HG03460 (cell line): ENCODE data around the gene LAGE3.
A peak's percentile ranks its signal among the peaks of the same experiment; 100 is the strongest.

Source experiments
- ATAC-seq: cut with Tn5 transposase; IDR thresholded peaks from one replicate; pipeline ENCODE4 v1.9.1; 2021; ENCODE audit not compliant: unreplicated experiment

Gene LAGE3

DNA sequence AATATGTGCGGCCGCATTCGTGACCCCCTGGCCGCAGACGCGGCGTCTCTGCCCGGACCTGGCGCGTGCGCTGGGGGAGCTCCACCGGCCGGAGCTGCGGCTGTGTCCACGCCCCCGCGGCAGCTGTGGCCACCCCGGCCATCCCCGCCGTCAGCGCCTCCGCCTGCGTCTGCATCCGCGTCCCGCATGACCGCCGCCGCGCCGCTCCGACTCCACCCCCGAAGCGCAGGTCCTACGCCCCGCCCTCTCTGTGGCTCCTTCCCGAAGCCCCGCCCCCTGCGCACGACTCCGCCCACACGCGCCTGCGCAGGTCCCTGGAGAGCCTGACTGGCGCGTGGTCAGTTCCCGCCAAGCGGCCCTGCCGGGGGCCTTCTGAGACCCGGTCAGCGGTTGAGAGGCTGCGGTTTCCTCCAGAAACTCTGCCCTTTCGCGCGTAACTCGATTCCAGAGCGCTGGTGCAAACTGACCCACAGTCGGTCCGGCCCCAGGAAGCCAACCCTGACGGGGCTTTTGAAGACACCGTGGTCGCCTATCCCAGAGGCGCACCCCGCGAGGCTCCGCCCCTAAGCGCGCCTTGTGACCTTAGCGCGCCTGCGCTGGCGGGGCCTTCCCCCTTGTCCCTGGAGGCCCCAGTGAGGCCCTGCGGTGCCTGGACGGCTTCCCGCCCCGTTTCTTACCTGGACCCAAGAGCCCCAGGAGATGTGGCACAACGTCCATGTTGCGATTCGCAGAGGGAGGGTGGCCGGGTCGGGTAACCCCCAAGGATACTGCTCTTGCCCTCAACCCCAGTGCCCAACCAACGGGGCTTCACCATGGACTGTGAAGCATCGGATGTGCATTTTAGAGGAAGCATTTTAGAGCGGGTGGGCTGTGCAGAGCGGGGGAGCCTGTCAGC lies at the start of gene LAGE3:
Gene LAGE3, minus strand, starts transcription at position 554 of the 895 bp plus-strand sequence. Its CDS starts 366 bp downstream, at position 188.
- ATAC-seq = peak; percentile 87

DNA sequence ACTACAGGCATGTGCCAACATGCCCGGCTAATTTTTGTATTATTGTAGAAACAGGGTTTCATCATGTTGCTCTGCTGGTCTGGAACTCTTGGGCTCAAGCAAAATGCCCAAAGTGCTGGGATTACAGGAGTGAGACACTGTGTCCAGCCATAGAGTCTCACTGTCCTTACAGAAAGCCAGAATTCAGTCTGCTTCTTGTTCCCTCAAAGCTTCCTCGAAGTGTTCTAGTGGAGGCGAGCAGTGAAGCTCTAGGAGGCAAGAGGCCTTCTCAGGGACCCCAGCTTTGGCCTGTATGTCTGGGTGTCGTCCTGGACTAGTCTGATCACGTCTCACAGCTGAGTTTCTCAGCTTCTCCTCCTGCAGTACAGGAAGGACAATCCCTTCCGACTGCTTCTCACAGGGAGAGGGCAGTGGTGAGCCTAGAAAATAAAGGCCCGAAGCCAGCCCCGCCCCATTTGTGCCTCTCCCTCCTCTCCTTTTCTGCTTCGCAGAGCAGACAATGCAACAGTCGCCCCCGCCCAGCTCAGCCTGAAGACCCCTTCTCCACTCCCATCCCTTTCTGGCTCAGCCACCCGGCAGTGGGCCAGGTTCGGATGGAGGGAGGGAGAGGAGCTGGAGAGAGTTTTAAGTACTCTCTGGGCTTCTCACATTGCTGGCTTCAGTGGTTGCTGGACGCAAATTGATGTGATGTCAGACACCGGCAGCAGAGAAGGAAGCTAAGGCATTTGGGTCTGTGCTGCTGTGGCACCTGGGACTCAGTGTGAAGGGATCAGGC lies 48.0 kb upstream of the LAGE3 start:
- peak; percentile 85 for ATAC-seq

GRCh38 chrX:154525606-154526490 lies 46.8 kb upstream of the LAGE3 start:
- no peak for ATAC-seq

GRCh38 chrX:154519389-154519788 lies 40.3 kb upstream of the LAGE3 start:
- no peak for ATAC-seq

DNA sequence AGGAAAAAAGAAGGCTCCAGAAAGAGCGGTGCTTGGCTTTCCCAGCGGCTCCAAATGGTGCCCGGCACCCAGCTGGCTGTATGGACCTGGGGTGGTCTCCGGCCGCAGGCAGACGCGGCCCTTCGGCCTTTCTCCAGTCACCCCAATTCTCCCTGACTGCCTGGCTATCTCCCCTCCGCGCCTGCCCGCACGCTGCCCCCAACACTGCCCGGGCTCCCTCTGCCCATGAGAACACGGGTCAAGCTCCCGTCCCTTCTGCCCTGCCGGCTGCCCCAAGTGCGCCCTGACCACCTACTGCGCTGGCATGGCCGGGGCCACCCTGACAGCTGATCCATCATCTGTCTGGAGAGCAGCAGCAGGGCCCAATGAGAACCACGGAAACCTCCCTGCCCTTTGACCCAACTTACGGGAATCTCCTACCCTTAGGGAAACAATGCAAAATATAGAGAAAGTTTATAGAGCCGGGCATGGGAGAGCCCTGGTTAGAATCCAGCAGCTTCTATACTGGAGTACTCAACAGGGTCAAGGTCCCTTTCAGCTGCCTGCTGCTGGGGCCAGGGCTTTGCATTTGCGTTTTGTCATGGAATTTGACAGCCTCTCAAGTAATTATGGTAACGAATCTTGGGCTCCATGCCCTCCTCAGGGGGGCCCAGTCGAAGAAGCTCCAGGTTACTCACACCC lies 38.2 kb upstream of the LAGE3 start:
- no peak for ATAC-seq

DNA sequence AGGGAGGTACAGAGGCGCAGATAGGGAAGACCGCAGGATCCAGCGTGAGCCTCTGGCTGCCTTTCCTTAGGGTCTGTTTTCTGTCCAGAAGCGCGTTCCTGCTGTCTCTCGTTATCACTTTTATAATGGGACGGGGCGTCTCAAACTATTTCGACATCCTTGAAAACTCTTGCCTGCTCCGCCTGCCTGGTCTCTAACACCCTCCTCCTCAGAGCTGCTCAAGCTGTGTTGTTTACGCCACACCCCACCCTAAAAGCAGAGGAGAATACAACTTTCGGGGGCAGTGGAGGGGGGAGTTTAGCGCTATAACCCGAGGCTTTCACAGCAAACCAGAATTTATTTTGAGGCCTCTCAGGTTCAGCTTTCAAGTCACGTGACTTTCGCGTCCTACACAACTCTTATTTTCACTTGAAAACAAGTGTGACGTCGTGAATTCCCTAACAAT lies 37.6 kb upstream of the LAGE3 start:
- ATAC-seq = no peak

GRCh38 chrX:154515966-154516655 lies 37.0 kb upstream of the LAGE3 start, which contains the start of gene FAM3A:
Gene FAM3A, minus strand, starts transcription at chrX:154516232. Its CDS starts 460 bp downstream, at chrX:154515772.
- ATAC-seq = peak; percentile 84

- ATAC-seq = peak; percentile 29
These were observed 36.2 kb upstream of the LAGE3 start for GRCh38 chrX:154515090-154515965.

GRCh38 chrX:154513716-154514115 lies 34.6 kb upstream of the LAGE3 start:
- ATAC-seq = no peak

- ATAC-seq = no peak
These were observed 33.9 kb upstream of the LAGE3 start for GRCh38 chrX:154512879-154513553.

DNA sequence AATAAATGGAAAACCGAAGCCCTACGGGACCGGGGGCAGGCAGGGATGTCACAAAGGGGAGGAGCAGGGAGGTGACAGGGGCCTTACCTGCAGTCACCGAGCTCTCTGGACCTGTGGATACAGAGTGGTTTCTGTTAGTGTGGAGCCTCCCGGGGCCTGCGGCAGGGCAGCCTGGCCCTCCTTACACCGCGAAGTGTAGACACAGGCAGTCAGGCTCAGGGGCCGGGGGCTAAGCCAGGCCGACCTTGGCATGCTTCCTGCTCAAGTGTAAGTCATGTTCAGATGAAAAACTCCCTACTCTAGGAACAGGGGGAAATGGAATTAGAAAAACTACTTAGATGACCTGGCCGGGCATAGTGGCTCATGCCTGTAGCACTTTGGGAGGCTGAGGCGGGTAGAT lies 32.7 kb upstream of the LAGE3 start:
- ATAC-seq = no peak

- ATAC-seq = no peak
These were observed 30.4 kb upstream of the LAGE3 start for GRCh38 chrX:154509455-154509854.

DNA sequence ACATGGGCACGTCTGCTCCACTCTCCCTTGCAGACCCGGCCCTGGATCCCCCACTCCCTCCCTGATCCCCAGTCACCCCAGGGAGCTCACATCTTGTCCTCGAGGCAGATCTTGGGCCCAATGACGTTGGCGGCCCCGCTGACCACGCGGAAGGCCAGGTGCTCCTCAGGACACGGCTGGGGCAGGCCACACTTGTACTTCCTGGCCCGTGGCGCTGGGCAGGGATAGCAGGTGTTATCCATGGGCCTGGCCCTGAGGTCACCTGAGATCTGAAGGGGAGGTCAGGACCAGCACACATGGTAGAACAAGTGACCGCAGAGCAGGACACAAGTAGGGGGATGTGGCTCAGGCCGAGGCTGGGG lies 29.3 kb upstream of the LAGE3 start:
- no peak for ATAC-seq

DNA sequence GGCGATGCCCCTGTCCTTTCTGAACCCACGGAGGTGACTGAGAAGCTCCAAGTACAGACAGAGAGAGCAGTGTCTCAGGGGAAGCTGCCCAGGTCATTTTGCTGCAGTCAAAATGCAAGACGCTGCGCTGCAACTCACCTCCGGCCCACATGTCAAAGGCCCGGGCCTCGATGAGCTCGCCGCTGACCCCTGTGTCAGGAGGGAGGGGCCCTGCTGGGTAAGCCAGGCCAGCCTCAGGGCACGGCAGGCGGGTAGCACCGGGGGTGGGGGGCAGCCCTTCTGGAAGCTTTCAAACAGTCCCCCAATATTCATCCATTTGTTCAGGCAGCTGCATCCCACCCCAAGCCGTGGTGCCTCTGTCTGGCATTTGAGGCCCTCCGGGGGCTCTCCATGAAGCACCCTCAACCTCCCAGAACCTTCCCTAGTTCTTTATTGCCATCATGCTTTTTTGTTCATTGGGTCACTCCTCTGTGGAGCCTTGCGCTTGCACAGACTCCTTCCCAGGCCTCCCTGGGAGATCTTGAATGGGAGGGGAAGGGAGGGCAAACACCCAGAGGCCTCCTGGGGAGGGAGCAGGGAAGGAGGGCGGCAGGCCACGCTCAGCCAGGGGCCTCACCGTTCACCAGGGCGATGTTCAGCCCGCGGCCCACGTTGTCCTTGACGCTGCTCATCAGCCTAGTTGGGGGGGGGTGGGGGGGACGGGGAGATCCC lies 28.7 kb upstream of the LAGE3 start:
- ATAC-seq = no peak

GRCh38 chrX:154506483-154507332 lies 27.6 kb upstream of the LAGE3 start:
- no peak for ATAC-seq

GRCh38 chrX:154505734-154506133 lies 26.7 kb upstream of the LAGE3 start:
- ATAC-seq = no peak

DNA sequence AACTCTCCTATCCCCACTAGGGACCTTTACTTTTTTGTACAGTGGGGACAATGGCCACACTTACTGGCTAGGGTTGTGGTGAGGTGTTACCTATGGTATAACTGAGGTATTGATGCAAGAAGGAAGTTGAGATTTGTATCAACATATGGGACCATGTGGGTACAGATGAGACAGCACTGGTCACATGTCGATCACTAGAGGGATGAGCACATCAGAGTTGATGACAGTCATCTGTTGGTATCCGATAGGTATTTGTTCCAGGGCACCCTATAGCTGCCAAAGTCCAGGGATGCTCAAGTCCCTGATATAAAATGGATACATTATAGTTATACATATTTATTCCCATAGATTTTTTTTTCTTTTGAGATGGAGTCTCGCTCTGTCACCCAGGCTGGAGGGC lies 23.9 kb upstream of the LAGE3 start:
- no peak for ATAC-seq
